Measurements from ENCODE around the gene BMP4. TPM values are rescaled to one million over a fixed set of nuclear protein-coding genes. Genes with fewer than 3 reads are reported as not detected.

BMP4 gene
- total and polyA plus RNA-seq, 2 experiments from 2014 or later = 2.5 to 3.9 TPM

- Histone ChIP-seq H3K4me3 (peak overlapping the region; percentile 57), H2AFZ (peak overlapping the region; percentile 14; the same call in 1 of the 2 replicates), H3K36me3 (ENCODE audit: insufficient read depth) (no peaks in the 10 kb centered on the region), H3F3A (replicated peaks; ENCODE audit: low read depth) (no peaks in the 10 kb centered on the region), H4K20me1 (replicated peaks; ENCODE audit: insufficient read depth) (no peaks in the 10 kb centered on the region; the same call in 1 of the 2 replicates), H3K4me2 (peak overlapping the region; percentile 72), H3K9me2 (ENCODE audit: insufficient read depth) (no peaks in the 10 kb centered on the region), H3K27ac (ENCODE audit: low read depth) (no peak overlapping the region), H3K79me2 (replicated peaks; ENCODE audit: insufficient read depth) (no peaks in the 10 kb centered on the region), H3K27me3 (ENCODE audit: insufficient read depth) (peaks cover 92% of the 10 kb centered on the region), H3K4me1 (ENCODE audit: insufficient read depth) (peaks cover 69% of the 10 kb centered on the region)
- peak in 1 of 2 experiments; percentile 19; a peak in 1 of 4 replicates for TF ChIP-seq CTCF (conservative IDR thresholded peaks at IDR 0.05; ENCODE audit: low read depth in 2 of 2)
- no peak for TF ChIP-seq POLR2AphosphoS5 (IDR thresholded peaks at IDR 0.05; ENCODE audit: low read depth)
- peak; percentile 67 for TF ChIP-seq EZH2 (IDR thresholded peaks at IDR 0.05; ENCODE audit: low read depth, unreplicated experiment)
- Mint-ChIP-seq H3K4me1 (peaks cover 67% of the 10 kb centered on the region), H3K27ac (no peak overlapping the region), H3K4me3 (peak overlapping the region; percentile 77), H3K9me3 (no peaks in the 10 kb centered on the region), H3K27me3 (ENCODE audit: insufficient read depth, low read depth, poor library complexity) (peaks cover 70% of the 10 kb centered on the region), H3K36me3 (ENCODE audit: low read depth) (peaks cover 3% of the 10 kb centered on the region; the same call in 1 of the 3 replicates)
- DNase-seq (ENCODE audit: low spot score) = peak; percentile 58
- peak; percentile 71 for ATAC-seq
These were observed 10.1 kb downstream of the BMP4 start for GRCh38 chr14:53946404-53947093.

GRCh38 chr14:53946071-53946403 is 10.6 kb downstream of the BMP4 start:
- H2AFZ ChIP-seq = no peak overlapping the region
- no peaks in the 10 kb centered on the region for H3K36me3 ChIP-seq (ENCODE audit: insufficient read depth)
- H3K4me2 ChIP-seq = peak overlapping the region; percentile 72
- Mint-ChIP-seq H3K9me3 (no peaks in the 10 kb centered on the region), H3K4me3 (peak overlapping the region; percentile 73), H3K4me1 (peaks cover 62% of the 10 kb centered on the region), H3K27me3 (ENCODE audit: insufficient read depth, low read depth, poor library complexity) (peaks cover 65% of the 10 kb centered on the region), H3K36me3 (ENCODE audit: low read depth) (peaks cover 3% of the 10 kb centered on the region; the same call in 1 of the 3 replicates), H3K27ac (no peak overlapping the region)
- H3K9me2 ChIP-seq (ENCODE audit: insufficient read depth) = no peaks in the 10 kb centered on the region
- H3K79me2 ChIP-seq (replicated peaks; ENCODE audit: insufficient read depth) = no peaks in the 10 kb centered on the region
- no peaks in the 10 kb centered on the region for H3F3A ChIP-seq (replicated peaks; ENCODE audit: low read depth)
- no peak for DNase-seq (ENCODE audit: low spot score)
- H3K27ac ChIP-seq (ENCODE audit: low read depth) = no peak overlapping the region
- peaks cover 63% of the 10 kb centered on the region for H3K4me1 ChIP-seq (ENCODE audit: insufficient read depth)
- ATAC-seq = peak; percentile 14
- no peaks in the 10 kb centered on the region; the same call in 1 of the 2 replicates for H4K20me1 ChIP-seq (replicated peaks; ENCODE audit: insufficient read depth)
- peaks cover 87% of the 10 kb centered on the region for H3K27me3 ChIP-seq (ENCODE audit: insufficient read depth)
- H3K4me3 ChIP-seq = peak overlapping the region; percentile 57
- TF ChIP-seq REST (IDR thresholded peaks at IDR 0.05; ENCODE audit: unreplicated experiment) = no peak
- no peak for TF ChIP-seq STAT1 (IDR thresholded peaks at IDR 0.05; ENCODE audit: unreplicated experiment)
- no peak for TF ChIP-seq ZNF331 (CRISPR knock-in tag; IDR thresholded peaks at IDR 0.05; ENCODE audit: low read depth)
- TF ChIP-seq ZNF462 (CRISPR knock-in tag; IDR thresholded peaks at IDR 0.05) = no peak
- no peak for TF ChIP-seq ETS1 (IDR thresholded peaks at IDR 0.05)
- TF ChIP-seq EZH2 (IDR thresholded peaks at IDR 0.05; ENCODE audit: low read depth, unreplicated experiment) = no peak
